ENCODE measurements around the gene MAP1LC3B. TPM values are rescaled to one million over a fixed set of nuclear protein-coding genes. Genes with fewer than 3 reads are reported as not detected.

Gene MAP1LC3B
- total RNA-seq, 1 experiment from 2014 or later = 72.3 TPM

GRCh38 chr16:87356491-87356853 is 35.7 kb upstream of the MAP1LC3B start:
- CTCF ChIA-PET = interaction anchor here (0.6 kb wide), 1 partner anchor 280 kb away, joined by 4 read pairs; no protein-coding TSS in a partner anchor
- Mint-ChIP-seq H3K27me3 (ENCODE audit: insufficient read depth, unreplicated experiment) (no peaks in the 10 kb centered on the region), H3K4me3 (ENCODE audit: unreplicated experiment) (no peak overlapping the region), H3K9me3 (ENCODE audit: unreplicated experiment) (no peaks in the 10 kb centered on the region), H3K4me1 (ENCODE audit: low read depth, unreplicated experiment) (peaks cover 13% of the 10 kb centered on the region), H3K27ac (ENCODE audit: unreplicated experiment) (peak overlapping the region; percentile 71), H3K36me3 (ENCODE audit: insufficient read depth, unreplicated experiment) (peaks cover 50% of the 10 kb centered on the region)
- BruUV-seq (replicated peaks) = no TSS peak
- peaks cover 2% of the 10 kb centered on the region for H3K36me3 ChIP-seq (ENCODE audit: control insufficient read depth, insufficient read depth, low read length)
- no peak for DNase-seq
- TF ChIP-seq CTCF (IDR thresholded peaks at IDR 0.05; ENCODE audit: insufficient read depth in 1 of 2, low read depth in 1 of 2, low read length in 1 of 2, severe bottlenecking in 1 of 2, unreplicated experiment in 1 of 2) = no peak
- H3K9me3 ChIP-seq = no peaks in the 10 kb centered on the region
- peaks cover 22% of the 10 kb centered on the region for H3K4me1 ChIP-seq
- POLR2A ChIA-PET = interaction anchor here (1.9 kb wide), 1 partner anchor 27 kb away, joined by 7 read pairs; the partner anchor contains the start of gene FBXO31
- intact Hi-C loops (cut with micrococcal nuclease; ENCODE audit: unreplicated experiment) = no loop called here
- H3K27me3 ChIP-seq (replicated peaks; ENCODE audit: control insufficient read depth, insufficient read depth, low read length) = no peaks in the 10 kb centered on the region
- no peak overlapping the region for H3K4me3 ChIP-seq (ENCODE audit: low read depth, low read length)

- Mint-ChIP-seq H3K27ac (ENCODE audit: unreplicated experiment) (no peak overlapping the region), H3K4me3 (ENCODE audit: unreplicated experiment) (no peak overlapping the region), H3K36me3 (ENCODE audit: insufficient read depth, unreplicated experiment) (peaks cover 50% of the 10 kb centered on the region), H3K4me1 (ENCODE audit: low read depth, unreplicated experiment) (peaks cover 13% of the 10 kb centered on the region), H3K27me3 (ENCODE audit: insufficient read depth, unreplicated experiment) (no peaks in the 10 kb centered on the region), H3K9me3 (ENCODE audit: unreplicated experiment) (no peaks in the 10 kb centered on the region)
- POLR2A ChIA-PET = interaction anchor here (0.8 kb wide), 1 partner anchor 26 kb away, joined by 3 read pairs; no protein-coding TSS in a partner anchor
- Histone ChIP-seq H3K4me1 (peaks cover 22% of the 10 kb centered on the region), H3K9me3 (no peaks in the 10 kb centered on the region), H3K4me3 (ENCODE audit: low read depth, low read length) (no peak overlapping the region), H3K36me3 (ENCODE audit: control insufficient read depth, insufficient read depth, low read length) (peaks cover 4% of the 10 kb centered on the region), H3K27me3 (replicated peaks; ENCODE audit: control insufficient read depth, insufficient read depth, low read length) (no peaks in the 10 kb centered on the region)
- no peak for TF ChIP-seq CTCF (IDR thresholded peaks at IDR 0.05; ENCODE audit: insufficient read depth in 1 of 2, low read depth in 1 of 2, low read length in 1 of 2, severe bottlenecking in 1 of 2, unreplicated experiment in 1 of 2)
- no peak for DNase-seq
- intact Hi-C loops (cut with micrococcal nuclease; ENCODE audit: unreplicated experiment) = no loop called here
- CTCF ChIA-PET = no interaction called here
- BruUV-seq (replicated peaks) = no TSS peak
Measured at GRCh38 chr16:87358250-87358649, 33.9 kb upstream of the MAP1LC3B start.

GRCh38 chr16:87358696-87359095 is 33.4 kb upstream of the MAP1LC3B start:
- H3K9me3 ChIP-seq = no peaks in the 10 kb centered on the region
- H3K4me3 ChIP-seq (ENCODE audit: low read depth, low read length) = no peak overlapping the region
- peaks cover 4% of the 10 kb centered on the region for H3K36me3 ChIP-seq (ENCODE audit: control insufficient read depth, insufficient read depth, low read length)
- ChIA-PET POLR2A (interaction anchor here (0.8 kb wide), 1 partner anchor 26 kb away, joined by 3 read pairs; no protein-coding TSS in a partner anchor), CTCF (no interaction called here)
- Mint-ChIP-seq H3K9me3 (ENCODE audit: unreplicated experiment) (no peaks in the 10 kb centered on the region), H3K27ac (ENCODE audit: unreplicated experiment) (no peak overlapping the region), H3K4me1 (ENCODE audit: low read depth, unreplicated experiment) (peaks cover 13% of the 10 kb centered on the region), H3K36me3 (ENCODE audit: insufficient read depth, unreplicated experiment) (peaks cover 55% of the 10 kb centered on the region), H3K4me3 (ENCODE audit: unreplicated experiment) (no peak overlapping the region), H3K27me3 (ENCODE audit: insufficient read depth, unreplicated experiment) (no peaks in the 10 kb centered on the region)
- intact Hi-C loops (cut with micrococcal nuclease; ENCODE audit: unreplicated experiment) = no loop called here
- H3K27me3 ChIP-seq (replicated peaks; ENCODE audit: control insufficient read depth, insufficient read depth, low read length) = no peaks in the 10 kb centered on the region
- DNase-seq = no peak
- H3K4me1 ChIP-seq = peaks cover 22% of the 10 kb centered on the region
- BruUV-seq (replicated peaks) = no TSS peak
- TF ChIP-seq CTCF (IDR thresholded peaks at IDR 0.05; ENCODE audit: insufficient read depth in 1 of 2, low read depth in 1 of 2, low read length in 1 of 2, severe bottlenecking in 1 of 2, unreplicated experiment in 1 of 2) = no peak
